Suprapubic skin (tissue), 3 donors: Measurements from ENCODE around the gene C8G.

Experiments
- CTCF ChIP-seq, 2 donors: fragments of 200-600 bp in 1 of 2; fragments of 450-650 bp in 1 of 2; sonication (generic) in 1 of 2; IDR thresholded peaks; one replicate each; pipeline ENCODE4 v1.5.1; 2016 to 2019; ENCODE audit warnings: antibody characterized with exemption in 2 of 2, mild to moderate bottlenecking in 1 of 2, moderate library complexity in 1 of 2
- POLR2AphosphoS5 ChIP-seq, 3 donors: sonication (generic); formaldehyde crosslinking; IDR thresholded peaks; one replicate each; pipeline ENCODE4 v1.6.1; 2017; ENCODE audit warnings: antibody characterized with exemption in 3 of 3

- TF ChIP-seq POLR2AphosphoS5 (IDR thresholded peaks at IDR 0.05) = no peak
- TF ChIP-seq CTCF (IDR thresholded peaks at IDR 0.05) = no peak
Observed at GRCh38 chr9:136928591-136928990, 16.5 kb upstream of the C8G start.
